HEK293 (cell line): ENCODE data around the gene HOXC11.

ENCODE experiments used
- CTCF ChIA-PET: fragments of 350-600 bp; formaldehyde crosslinking; extraction: SDS; loops from one replicate; lab custom pipeline; 2021; ENCODE audit warnings: antibody characterized with exemption; lab: Yijun Ruan, JAX
- POLR2A ChIA-PET: fragments of 300-600 bp; formaldehyde crosslinking; extraction: SDS; loops from one replicate; lab custom pipeline; 2020; ENCODE audit warnings: antibody characterized with exemption, inconsistent platforms; lab: Yijun Ruan, JAX
- H3K27ac ChIP-seq: fragments of 200-500 bp; sonication (Bioruptor generic); 2 replicates; pipeline ENCODE4 v1.5.1; 2014; ENCODE audit warnings: low read depth, low read length, control low read depth, inconsistent platforms; ENCODE audit errors: extremely low read depth
- H3K36me3 ChIP-seq, 2 experiments: fragments of 200-500 bp in 1 of 2; sonication (Bioruptor generic) in 1 of 2; 1 replicate in 1 of 2; 2 replicates in 1 of 2; pipeline ENCODE4 v1.5.1; 2014 to 2017; ENCODE audit warnings: inconsistent platforms in 2 of 2, low read length in 2 of 2; ENCODE audit not compliant: control insufficient read depth in 2 of 2, insufficient read depth in 1 of 2
- H3K4me1 ChIP-seq: fragments of 200-500 bp; sonication (Bioruptor generic); 2 replicates; pipeline ENCODE4 v1.5.1; 2014; ENCODE audit warnings: mild to moderate bottlenecking, low read length, inconsistent platforms; ENCODE audit not compliant: control insufficient read depth, insufficient read depth
- H3K4me3 ChIP-seq: 2 replicates; pipeline ENCODE4 v1.5.1; 2011; ENCODE audit warnings: low read depth, mild to moderate bottlenecking, control low read depth, low read length, moderate library complexity
- H3K9me3 ChIP-seq: fragments of 200-500 bp; sonication (Bioruptor generic); 2 replicates; pipeline ENCODE4 v1.5.1; 2014; ENCODE audit warnings: low read depth, low read length, inconsistent platforms; ENCODE audit not compliant: control insufficient read depth, insufficient read depth
- BCL11B ChIP-seq: fragments of 450-650 bp; formaldehyde crosslinking; IDR thresholded peaks from 2 replicates; pipeline ENCODE4 v1.5.1; 2016; ENCODE audit warnings: low read depth, missing biosample characterization, missing genetic modification characterization
- HOXA7 ChIP-seq: sonication (generic); formaldehyde crosslinking; IDR thresholded peaks from 2 replicates; pipeline ENCODE4 v1.8.1; 2022; ENCODE audit warnings: missing genetic modification reagents, borderline replicate concordance
- MEIS1 ChIP-seq: sonication (generic); formaldehyde crosslinking; IDR thresholded peaks from 2 replicates; pipeline ENCODE4 v1.8.1; 2022; ENCODE audit warnings: missing genetic modification reagents, mild to moderate bottlenecking, borderline replicate concordance
- PRDM1 ChIP-seq: fragments of 450-650 bp; formaldehyde crosslinking; IDR thresholded peaks from 2 replicates; pipeline ENCODE4; 2016; ENCODE audit warnings: missing biosample characterization, missing genetic modification characterization
- RBAK ChIP-seq: fragments of 450-650 bp; formaldehyde crosslinking; IDR thresholded peaks from 2 replicates; pipeline ENCODE4 v1.5.1; 2016; ENCODE audit warnings: missing biosample characterization, missing genetic modification characterization
- TCF7L2 ChIP-seq: IDR thresholded peaks from 2 replicates; pipeline ENCODE4 v1.6.1; 2011; ENCODE audit warnings: low read depth, mild to moderate bottlenecking, inconsistent platforms, low read length, moderate library complexity, borderline replicate concordance
- ZBTB21 ChIP-seq: fragments of 450-650 bp; formaldehyde crosslinking; IDR thresholded peaks from 2 replicates; pipeline ENCODE4 v1.5.1; 2017; ENCODE audit warnings: missing biosample characterization, missing genetic modification characterization
- ZNF184 ChIP-seq: fragments of 450-650 bp; IDR thresholded peaks from 2 replicates; pipeline ENCODE4 v1.5.1; 2018; ENCODE audit warnings: missing biosample characterization, mild to moderate bottlenecking, missing genetic modification characterization
- ZNF274 ChIP-seq, 2 experiments: fragments of 200-500 bp in 1 of 2; fragments of 450-650 bp in 1 of 2; sonication (Bioruptor generic) in 1 of 2; formaldehyde crosslinking in 1 of 2; IDR thresholded peaks; 2 replicates each; pipeline versions ENCODE4 v1.5.1 to v1.6.1; 2014 to 2016; ENCODE audit warnings: borderline replicate concordance in 1 of 2, inconsistent platforms in 1 of 2, low read length in 1 of 2, missing biosample characterization in 1 of 2, missing genetic modification characterization in 1 of 2
- ZNF292 ChIP-seq: fragments of 450-650 bp; formaldehyde crosslinking; IDR thresholded peaks from 2 replicates; pipeline ENCODE4 v1.5.1; 2016; ENCODE audit warnings: low read depth, missing biosample characterization, missing genetic modification characterization, borderline replicate concordance
- ZNF404 ChIP-seq: fragments of 450-650 bp; formaldehyde crosslinking; IDR thresholded peaks from 2 replicates; pipeline ENCODE4 v1.5.1; 2017; ENCODE audit warnings: missing biosample characterization, missing genetic modification characterization
- ZNF501 ChIP-seq: fragments of 450-650 bp; formaldehyde crosslinking; IDR thresholded peaks from 2 replicates; pipeline ENCODE4 v1.5.1; 2016; ENCODE audit warnings: missing biosample characterization, missing genetic modification characterization
- ZNF548 ChIP-seq: fragments of 450-650 bp; formaldehyde crosslinking; IDR thresholded peaks from 2 replicates; pipeline ENCODE4 v1.5.1; 2016; ENCODE audit warnings: missing biosample characterization, missing genetic modification characterization
- ZNF830 ChIP-seq: fragments of 450-650 bp; IDR thresholded peaks from 2 replicates; pipeline ENCODE4 v1.5.0; 2018; ENCODE audit warnings: missing biosample characterization, missing genetic modification characterization, low read depth, mild to moderate bottlenecking, moderate library complexity
- ZSCAN23 ChIP-seq: fragments of 450-650 bp; formaldehyde crosslinking; IDR thresholded peaks from 2 replicates; pipeline ENCODE4 v1.5.1; 2016; ENCODE audit warnings: missing biosample characterization, missing genetic modification characterization
- ZXDB ChIP-seq: fragments of 450-650 bp; formaldehyde crosslinking; IDR thresholded peaks from 2 replicates; pipeline ENCODE4 v1.5.1; 2016; ENCODE audit warnings: missing biosample characterization, missing genetic modification characterization
- TF ChIP-seq, protein P1 (sequence below): fragments of 450-650 bp; formaldehyde crosslinking; IDR thresholded peaks from 2 replicates; pipeline ENCODE4 v1.5.1; 2016; ENCODE audit warnings: missing biosample characterization, missing genetic modification characterization
- TF ChIP-seq, protein P2 (sequence below): fragments of 450-650 bp; formaldehyde crosslinking; optimal IDR thresholded peaks from 2 replicates; pipeline ENCODE3; 2016; ENCODE audit warnings: missing biosample characterization, mild to moderate bottlenecking, missing genetic modification characterization

Gene HOXC11

DNA sequence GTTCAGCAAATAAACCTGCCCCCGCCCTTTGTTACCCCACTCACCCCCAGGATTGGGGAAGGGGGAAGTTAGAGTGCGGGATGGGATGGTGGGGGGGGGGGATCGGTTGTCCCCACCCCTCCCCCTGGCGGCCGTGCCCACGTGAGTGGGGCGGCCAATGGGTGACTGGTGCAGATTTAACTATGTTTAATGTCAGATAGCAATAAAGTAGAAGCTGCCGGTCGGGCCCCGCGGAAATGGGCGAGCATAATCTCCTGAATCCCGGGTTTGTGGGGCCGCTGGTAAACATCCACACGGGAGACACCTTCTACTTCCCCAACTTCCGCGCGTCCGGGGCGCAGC lies 18.3 kb upstream of the HOXC11 start, which contains the start of gene HOXC12 (continued):
- TF ChIP-seq ZBTB21 (tag by site-specific recombination) (no peak), ZNF548 (tag by site-specific recombination) (no peak)
- TF ChIP-seq, protein P1, sequence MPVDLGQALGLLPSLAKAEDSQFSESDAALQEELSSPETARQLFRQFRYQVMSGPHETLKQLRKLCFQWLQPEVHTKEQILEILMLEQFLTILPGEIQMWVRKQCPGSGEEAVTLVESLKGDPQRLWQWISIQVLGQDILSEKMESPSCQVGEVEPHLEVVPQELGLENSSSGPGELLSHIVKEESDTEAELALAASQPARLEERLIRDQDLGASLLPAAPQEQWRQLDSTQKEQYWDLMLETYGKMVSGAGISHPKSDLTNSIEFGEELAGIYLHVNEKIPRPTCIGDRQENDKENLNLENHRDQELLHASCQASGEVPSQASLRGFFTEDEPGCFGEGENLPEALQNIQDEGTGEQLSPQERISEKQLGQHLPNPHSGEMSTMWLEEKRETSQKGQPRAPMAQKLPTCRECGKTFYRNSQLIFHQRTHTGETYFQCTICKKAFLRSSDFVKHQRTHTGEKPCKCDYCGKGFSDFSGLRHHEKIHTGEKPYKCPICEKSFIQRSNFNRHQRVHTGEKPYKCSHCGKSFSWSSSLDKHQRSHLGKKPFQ (tag by site-specific recombination): no peak

DNA sequence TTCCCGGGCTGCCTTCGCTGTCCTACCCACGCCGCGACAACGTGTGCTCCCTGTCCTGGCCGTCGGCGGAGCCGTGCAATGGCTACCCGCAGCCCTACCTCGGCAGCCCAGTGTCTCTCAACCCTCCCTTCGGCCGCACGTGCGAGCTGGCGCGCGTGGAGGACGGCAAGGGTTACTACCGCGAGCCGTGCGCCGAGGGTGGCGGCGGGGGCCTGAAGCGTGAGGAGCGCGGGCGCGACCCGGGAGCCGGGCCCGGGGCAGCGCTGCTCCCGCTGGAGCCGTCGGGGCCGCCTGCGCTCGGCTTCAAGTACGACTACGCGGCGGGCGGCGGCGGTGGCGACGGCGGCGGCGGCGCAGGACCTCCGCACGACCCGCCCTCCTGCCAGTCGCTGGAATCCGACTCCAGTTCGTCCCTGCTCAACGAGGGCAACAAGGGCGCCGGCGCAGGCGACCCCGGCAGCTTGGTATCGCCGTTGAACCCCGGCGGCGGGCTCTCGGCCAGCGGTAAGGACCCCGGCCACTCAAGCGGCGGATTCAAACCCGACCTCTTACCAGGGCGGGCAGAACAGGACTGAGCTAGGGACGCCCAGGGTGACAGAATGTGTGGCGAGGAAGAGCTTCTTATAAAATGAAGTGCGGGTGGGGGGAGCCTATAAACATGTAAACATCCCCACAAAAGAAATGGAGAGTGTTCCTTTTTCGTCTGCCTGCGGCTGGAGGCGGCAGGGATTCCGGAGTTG lies 17.7 kb upstream of the HOXC11 start:
- TF ChIP-seq MEIS1 (no peak), ZSCAN23 (no peak), ZNF292 (tag by site-specific recombination) (no peak), ZNF830 (no peak), ZXDB (tag by site-specific recombination) (no peak), RBAK (tag by site-specific recombination) (no peak)
- TF ChIP-seq, protein P2, sequence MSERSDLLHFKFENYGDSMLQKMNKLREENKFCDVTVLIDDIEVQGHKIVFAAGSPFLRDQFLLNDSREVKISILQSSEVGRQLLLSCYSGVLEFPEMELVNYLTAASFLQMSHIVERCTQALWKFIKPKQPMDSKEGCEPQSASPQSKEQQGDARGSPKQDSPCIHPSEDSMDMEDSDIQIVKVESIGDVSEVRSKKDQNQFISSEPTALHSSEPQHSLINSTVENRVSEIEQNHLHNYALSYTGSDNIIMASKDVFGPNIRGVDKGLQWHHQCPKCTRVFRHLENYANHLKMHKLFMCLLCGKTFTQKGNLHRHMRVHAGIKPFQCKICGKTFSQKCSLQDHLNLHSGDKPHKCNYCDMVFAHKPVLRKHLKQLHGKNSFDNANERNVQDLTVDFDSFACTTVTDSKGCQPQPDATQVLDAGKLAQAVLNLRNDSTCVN (tag by site-specific recombination): no peak
- TF ChIP-seq, all 188 proteins: peak for 0
- peak overlapping the region; percentile 48; the same call in 1 of the 2 replicates for H3K27ac ChIP-seq
- POLR2A ChIA-PET: no interaction called here
- H3K4me1 ChIP-seq: peaks cover 5% of the 10 kb centered on the region; the same call in 1 of the 2 replicates
- H3K9me3 ChIP-seq: no peaks in the 10 kb centered on the region
- CTCF ChIA-PET: interaction anchor here (0.8 to 1.2 kb wide), 3 partner anchors 198 to 259 kb away, joined by 3 to 4 read pairs (median 3); no protein-coding TSS in a partner anchor
- no peaks in the 10 kb centered on the region for H3K36me3 ChIP-seq
- H3K4me3 ChIP-seq: no peak overlapping the region

- H3K27ac ChIP-seq: no peak overlapping the region
- CTCF ChIA-PET: interaction anchor here (0.8 kb wide), 1 partner anchor 246 kb away, joined by 3 read pairs; no protein-coding TSS in a partner anchor
- no peak overlapping the region for H3K4me3 ChIP-seq
- no peaks in the 10 kb centered on the region for H3K9me3 ChIP-seq
- H3K4me1 ChIP-seq: peaks cover 5% of the 10 kb centered on the region; the same call in 1 of the 2 replicates
- H3K36me3 ChIP-seq: no peaks in the 10 kb centered on the region
- TF ChIP-seq ZNF274 (IDR thresholded peaks at IDR 0.05; ENCODE audit: low read length): no peak
- no peak for TF ChIP-seq ZNF274 (tag by site-specific recombination; IDR thresholded peaks at IDR 0.05; ENCODE audit: borderline replicate concordance)
- TF ChIP-seq ZNF404 (tag by site-specific recombination): no peak
- peak; percentile 77 for TF ChIP-seq PRDM1 (tag by site-specific recombination)
- no peak for TF ChIP-seq ZNF501 (tag by site-specific recombination)
- no peak for TF ChIP-seq ZNF184 (tag by site-specific recombination)
- POLR2A ChIA-PET: no interaction called here
These were observed 17.1 kb upstream of the HOXC11 start for GRCh38 chr12:53955776-53956250.

DNA sequence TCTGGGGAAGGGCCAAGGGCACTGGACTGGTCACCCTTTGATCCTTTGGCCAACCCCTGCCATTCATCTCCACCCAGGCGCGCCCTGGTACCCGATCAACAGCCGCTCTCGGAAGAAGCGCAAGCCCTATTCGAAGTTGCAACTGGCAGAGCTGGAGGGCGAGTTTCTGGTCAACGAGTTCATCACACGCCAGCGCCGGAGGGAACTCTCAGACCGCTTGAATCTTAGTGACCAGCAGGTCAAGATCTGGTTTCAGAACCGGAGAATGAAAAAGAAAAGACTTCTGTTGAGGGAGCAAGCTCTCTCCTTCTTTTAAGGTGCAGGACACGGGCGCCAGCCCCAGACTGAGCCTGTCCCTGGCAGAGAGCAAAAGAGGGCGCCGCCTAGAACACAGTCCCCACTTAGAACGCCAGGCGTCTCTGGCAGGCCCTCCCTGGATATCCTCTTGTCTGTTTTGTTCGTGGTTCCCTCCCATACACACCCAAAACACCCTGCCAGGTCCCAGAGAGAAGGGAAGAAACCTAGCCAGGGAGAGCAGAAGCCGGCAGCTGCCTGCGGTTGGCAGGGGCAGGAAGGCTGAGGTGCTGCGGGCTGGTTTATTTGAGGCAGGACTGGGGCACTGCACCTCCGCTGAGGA lies 16.6 kb upstream of the HOXC11 start:
- no peak overlapping the region for H3K27ac ChIP-seq
- no peaks in the 10 kb centered on the region for H3K9me3 ChIP-seq
- CTCF ChIA-PET: no interaction called here

More for the DNA sequence above, 16.6 kb upstream of the HOXC11 start:
- POLR2A ChIA-PET: no interaction called here
- H3K4me3 ChIP-seq: no peak overlapping the region
- H3K36me3 ChIP-seq: no peaks in the 10 kb centered on the region
- H3K4me1 ChIP-seq: peaks cover 5% of the 10 kb centered on the region; the same call in 1 of the 2 replicates
- TF ChIP-seq BCL11B (tag by site-specific recombination): peak; percentile 86
- TF ChIP-seq HOXA7 (CRISPR knock-in tag): no peak
- TF ChIP-seq TCF7L2: no peak
- TF ChIP-seq, all 188 proteins: peak for 1
